ENCODE measurements around the gene C2CD2. TPM values are rescaled to one million over a fixed set of nuclear protein-coding genes. Genes with fewer than 3 reads are reported as not detected.
A peak's percentile ranks its signal among the peaks of the same experiment; 100 is the strongest.

The C2CD2 gene
- total and polyA plus RNA-seq, 10 of the 15 experiments (the other 5 are each of a cell fraction or from before 2014, with no cell fraction given): 2.2 to 30.9 (median 9.9) TPM

- no peak for TF ChIP-seq NKRF (conservative IDR thresholded peaks at IDR 0.05)
- no peak for TF ChIP-seq EGR1 (IDR thresholded peaks at IDR 0.05; ENCODE audit: borderline replicate concordance in 1 of 2, low read depth in 2 of 2, low read length in 2 of 2)
- TF ChIP-seq NFYB (IDR thresholded peaks at IDR 0.05; ENCODE audit: insufficient read depth, low read depth, low read length): no peak
- TF ChIP-seq, protein P1, sequence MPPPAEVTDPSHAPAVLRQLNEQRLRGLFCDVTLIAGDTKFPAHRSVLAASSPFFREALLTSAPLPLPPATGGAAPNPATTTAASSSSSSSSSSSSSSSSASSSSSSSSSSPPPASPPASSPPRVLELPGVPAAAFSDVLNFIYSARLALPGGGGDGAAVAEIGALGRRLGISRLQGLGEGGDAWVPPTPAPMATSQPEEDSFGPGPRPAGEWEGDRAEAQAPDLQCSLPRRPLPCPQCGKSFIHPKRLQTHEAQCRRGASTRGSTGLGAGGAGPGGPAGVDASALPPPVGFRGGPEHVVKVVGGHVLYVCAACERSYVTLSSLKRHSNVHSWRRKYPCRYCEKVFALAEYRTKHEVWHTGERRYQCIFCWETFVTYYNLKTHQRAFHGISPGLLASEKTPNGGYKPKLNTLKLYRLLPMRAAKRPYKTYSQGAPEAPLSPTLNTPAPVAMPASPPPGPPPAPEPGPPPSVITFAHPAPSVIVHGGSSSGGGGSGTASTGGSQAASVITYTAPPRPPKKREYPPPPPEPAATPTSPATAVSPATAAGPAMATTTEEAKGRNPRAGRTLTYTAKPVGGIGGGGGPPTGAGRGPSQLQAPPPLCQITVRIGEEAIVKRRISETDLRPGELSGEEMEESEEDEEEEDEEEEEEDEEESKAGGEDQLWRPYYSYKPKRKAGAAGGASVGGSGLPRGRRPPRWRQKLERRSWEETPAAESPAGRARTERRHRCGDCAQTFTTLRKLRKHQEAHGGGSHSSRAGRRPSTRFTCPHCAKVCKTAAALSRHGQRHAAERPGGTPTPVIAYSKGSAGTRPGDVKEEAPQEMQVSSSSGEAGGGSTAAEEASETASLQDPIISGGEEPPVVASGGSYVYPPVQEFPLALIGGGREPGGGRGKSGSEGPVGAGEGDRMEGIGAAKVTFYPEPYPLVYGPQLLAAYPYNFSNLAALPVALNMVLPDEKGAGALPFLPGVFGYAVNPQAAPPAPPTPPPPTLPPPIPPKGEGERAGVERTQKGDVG (CRISPR knock-in tag; IDR thresholded peaks at IDR 0.05): no peak
- TF ChIP-seq SMAD1 (IDR thresholded peaks at IDR 0.05; ENCODE audit: low read depth, partially characterized antibody): no peak
- TF ChIP-seq ZNF592 (IDR thresholded peaks at IDR 0.05): no peak
- peak; percentile 70; the same call in 1 of the 2 replicates for TF ChIP-seq MXI1 (IDR thresholded peaks at IDR 0.05; ENCODE audit: low read depth, low read length)
- TF ChIP-seq ZBED1 (IDR thresholded peaks at IDR 0.05; ENCODE audit: borderline replicate concordance): 0 out of 2 replicates have a peak, but pooled peaks have one; percentile 77
- peak; percentile 56; the same call in 1 of the 2 replicates for TF ChIP-seq ZNF687 (IDR thresholded peaks at IDR 0.05)
- TF ChIP-seq RFX5 (IDR thresholded peaks at IDR 0.05; ENCODE audit: low read depth, low read length): no peak
- no peak for TF ChIP-seq SUPT20H (IDR thresholded peaks at IDR 0.05; ENCODE audit: borderline replicate concordance, control insufficient read depth, low read depth, low read length)
- TF ChIP-seq TARDBP (IDR thresholded peaks at IDR 0.05; ENCODE audit: borderline replicate concordance): peak; percentile 13; the same call in 1 of the 2 replicates
- TF ChIP-seq IKZF2 (IDR thresholded peaks at IDR 0.05): peak; percentile 96
- no peak for TF ChIP-seq ZNF217 (IDR thresholded peaks at IDR 0.05)
Measured at GRCh38 chr21:41865002-41865777, 88.6 kb downstream of the C2CD2 start (continued).

Data from GM12878 (cell line).